CD4-positive, alpha-beta memory T cell (primary cell): Measurements from ENCODE around the gene PTMS. TPM values are rescaled to one million over a fixed set of nuclear protein-coding genes. Genes with fewer than 3 reads are reported as not detected.

ENCODE experiments used
- CTCF ChIA-PET: fragments of 350-600 bp; sonication (Branson Sonifier 250); formaldehyde crosslinking; loops from one replicate; lab custom pipeline; 2021; ENCODE audit warnings: inconsistent platforms; ENCODE audit not compliant: partially characterized antibody; lab: Charles Lee
- POLR2A ChIA-PET: fragments of 350-600 bp; sonication (Branson Sonifier 250); formaldehyde crosslinking; loops from one replicate; lab custom pipeline; 2021; ENCODE audit not compliant: partially characterized antibody; lab: Charles Lee
- DNase-seq, 5 donors: peaks; one replicate each; pipeline versions ENCODE4 v3.0.0 to v3.0.0-alpha.2; 2020 to 2022; ENCODE audit warnings: mixed read lengths in 1 of 5
- H3K27ac ChIP-seq: one replicate; pipeline ENCODE4 v1.7.0; 2013; ENCODE audit warnings: low read depth, low read length
- H3K27me3 ChIP-seq: 2 replicates; pipeline ENCODE4 v1.7.0; 2013; ENCODE audit warnings: mild to moderate bottlenecking, low read length, moderate library complexity; ENCODE audit not compliant: insufficient read depth
- H3K36me3 ChIP-seq: 2 replicates; pipeline ENCODE4 v1.7.0; 2013; ENCODE audit warnings: mild to moderate bottlenecking, low read length, moderate library complexity; ENCODE audit not compliant: insufficient read depth
- H3K4me1 ChIP-seq: 2 replicates; pipeline ENCODE4 v1.7.0; 2013; ENCODE audit warnings: mild to moderate bottlenecking, low read length, moderate library complexity; ENCODE audit not compliant: insufficient read depth
- H3K4me3 ChIP-seq, 2 donors: one replicate each; pipeline ENCODE4 v1.7.0; 2013; ENCODE audit warnings: low read length in 2 of 2, mild to moderate bottlenecking in 1 of 2
- H3K9me3 ChIP-seq, 2 donors: one replicate each; pipeline ENCODE4 v1.7.0; 2013; ENCODE audit warnings: low read length in 2 of 2, control low read depth in 1 of 2; ENCODE audit not compliant: control insufficient read depth in 1 of 2
- H3K27ac Mint-ChIP-seq, 7 donors: one replicate each; pipeline ENCODE4 v1.8.0; 2020 to 2021; ENCODE audit warnings: mixed read lengths in 7 of 7, mild to moderate bottlenecking in 6 of 7, inconsistent platforms in 3 of 7, moderate library complexity in 3 of 7
- H3K27me3 Mint-ChIP-seq, 2 donors: one replicate each; pipeline ENCODE4 v1.8.0; 2020 to 2021; ENCODE audit warnings: mixed read lengths in 2 of 2
- H3K36me3 Mint-ChIP-seq, 2 donors: one replicate each; pipeline ENCODE4 v1.8.0; 2020 to 2021; ENCODE audit warnings: mixed read lengths in 2 of 2, inconsistent platforms in 1 of 2, mild to moderate bottlenecking in 1 of 2
- H3K4me1 Mint-ChIP-seq, 4 donors: one replicate each; pipeline ENCODE4 v1.8.0; 2020 to 2021; ENCODE audit warnings: mixed read lengths in 4 of 4, mild to moderate bottlenecking in 1 of 4
- H3K4me3 Mint-ChIP-seq, 8 donors: one replicate each; pipeline ENCODE4 v1.8.0; 2020 to 2021; ENCODE audit warnings: mixed read lengths in 8 of 8, mild to moderate bottlenecking in 7 of 8, moderate library complexity in 6 of 8, inconsistent platforms in 3 of 8
- H3K9me3 Mint-ChIP-seq, 8 donors: one replicate each; pipeline ENCODE4 v1.8.0; 2020 to 2021; ENCODE audit warnings: mixed read lengths in 8 of 8, mild to moderate bottlenecking in 5 of 8, inconsistent platforms in 3 of 8, moderate library complexity in 1 of 8
- intact Hi-C: fragments of 100-400 bp; cut with micrococcal nuclease; formaldehyde crosslinking; loops from one replicate; pipeline ENCODE4 v1.15.1; 2023
- polyA plus RNA-seq, 2 donors: library from polyadenylated mRNA; unstranded; fragments of 300-500 nt; fragmentation: Illumina TruSeq; gene quantifications; one replicate each; pipeline ENCODE4 v1.2.3, GENCODE V29; 2021
- total RNA-seq, 2 experiments: library from RNA; stranded (reverse); gene quantifications; one replicate each; pipeline ENCODE4 v1.2.3, GENCODE V29; 2021

The PTMS gene
- total and polyA plus RNA-seq, 4 experiments from 2014 or later: 1.3 to 3.6 (median 2.4) TPM

GRCh38 chr12:6772726-6773589 is 6.8 kb downstream of the PTMS start:
- ChIA-PET CTCF (interaction anchor here (1.9 to 28.3 kb wide), 4 partner anchors 14 to 55 kb away, joined by 5 to 343 read pairs (median 184); partner anchors contain the start of genes CD4, GPR162, MLF2 and P3H3), POLR2A (interaction anchor here (0.7 to 5.4 kb wide), 5 partner anchors 7 to 165 kb away, joined by 4 to 44 read pairs (median 16); partner anchors contain the start of genes CD4, MLF2 and PTMS)
- no peaks in the 10 kb centered on the region for H3K36me3 Mint-ChIP-seq
- H3K9me3 ChIP-seq: no peaks in the 10 kb centered on the region
- intact Hi-C loops: no loop called here
- H3K4me3 Mint-ChIP-seq: peak overlapping the region; percentile 68 to 88 (median 75)
- H3K27ac Mint-ChIP-seq: peak overlapping the region in 5 of 7 donors; percentile 3 to 78 (median 27)
- peaks cover 43% of the 10 kb centered on the region for H3K4me1 ChIP-seq
- no peak for DNase-seq
- peaks cover 17% of the 10 kb centered on the region for H3K27me3 ChIP-seq
- peaks cover 0 to 2% (median 0%) of the 10 kb centered on the region in 8 donors for H3K9me3 Mint-ChIP-seq
- H3K27me3 Mint-ChIP-seq: peaks cover 9 to 41% of the 10 kb centered on the region in 2 donors
- H3K4me3 ChIP-seq: peak overlapping the region in 1 of 2 donors; percentile 17
- H3K4me1 Mint-ChIP-seq: peaks cover 21 to 60% (median 43%) of the 10 kb centered on the region in 4 donors
- no peaks in the 10 kb centered on the region for H3K36me3 ChIP-seq
- peak overlapping the region; percentile 18 for H3K27ac ChIP-seq

DNA sequence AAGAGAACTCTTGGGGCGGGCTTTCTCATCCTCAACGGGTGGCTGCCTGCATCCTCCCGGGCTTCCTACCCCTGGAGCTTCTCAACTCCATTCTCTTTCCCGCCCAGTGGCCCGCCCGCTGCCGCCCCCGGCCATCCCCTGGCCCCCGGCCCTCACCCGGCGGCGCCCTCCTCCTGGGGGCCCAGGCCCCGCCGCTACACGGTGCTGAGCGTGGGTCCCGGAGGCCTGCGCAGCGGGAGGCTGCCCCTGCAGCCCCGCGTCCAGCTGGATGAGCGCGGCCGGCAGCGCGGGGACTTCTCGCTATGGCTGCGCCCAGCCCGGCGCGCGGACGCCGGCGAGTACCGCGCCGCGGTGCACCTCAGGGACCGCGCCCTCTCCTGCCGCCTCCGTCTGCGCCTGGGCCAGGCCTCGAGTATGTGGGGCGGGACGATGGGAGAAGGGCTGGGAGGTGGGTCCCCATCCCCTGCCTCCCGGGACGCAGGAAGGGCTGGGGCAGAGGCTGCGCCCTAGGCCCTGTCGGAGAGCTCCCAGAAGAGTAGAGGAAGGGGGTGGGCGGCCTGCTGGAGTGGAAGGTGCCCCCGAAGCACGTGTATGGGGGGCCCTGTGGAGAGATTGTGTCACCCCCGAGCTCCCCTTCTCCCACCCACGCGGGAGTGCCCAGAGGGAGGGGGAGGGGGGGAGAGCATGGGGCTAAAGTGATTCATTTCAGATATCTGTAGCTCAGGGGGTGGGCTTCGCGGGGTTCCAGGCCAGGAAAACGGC is 7.6 kb downstream of the PTMS start:
- ChIA-PET POLR2A (interaction anchor here (1.3 to 5.4 kb wide), 10 partner anchors 8 to 99 kb away, joined by 4 to 44 read pairs (median 5); partner anchors contain the start of genes CD4, MLF2, P3H3 and PTMS), CTCF (interaction anchor here (0.7 to 28.3 kb wide), 7 partner anchors 8 to 227 kb away, joined by 3 to 343 read pairs (median 4); partner anchors contain the start of genes CD4, GPR162, MLF2 and P3H3)
- no peaks in the 10 kb centered on the region for H3K36me3 ChIP-seq
- intact Hi-C loops: no loop called here
- Mint-ChIP-seq H3K4me1 (peaks cover 26 to 62% (median 47%) of the 10 kb centered on the region in 4 donors), H3K36me3 (peaks cover 0 to 3% of the 10 kb centered on the region in 2 donors), H3K9me3 (peaks cover 0 to 5% (median 0%) of the 10 kb centered on the region in 8 donors), H3K4me3 (peak overlapping the region; percentile 61 to 94 (median 83)), H3K27ac (peak overlapping the region in 6 of 7 donors; percentile 64 to 95 (median 79)), H3K27me3 (peaks cover 8 to 41% of the 10 kb centered on the region in 2 donors)
- peaks cover 50% of the 10 kb centered on the region for H3K4me1 ChIP-seq
- H3K9me3 ChIP-seq: no peaks in the 10 kb centered on the region
- DNase-seq: no peak
- H3K27ac ChIP-seq: peak overlapping the region; percentile 18
- peak overlapping the region in 1 of 2 donors; percentile 17 for H3K4me3 ChIP-seq
- H3K27me3 ChIP-seq: peaks cover 17% of the 10 kb centered on the region

GRCh38 chr12:6774499-6775062 is 8.4 kb downstream of the PTMS start:
- H3K36me3 ChIP-seq: no peaks in the 10 kb centered on the region
- CTCF ChIA-PET: interaction anchor here (0.7 to 28.3 kb wide), 7 partner anchors 9 to 228 kb away, joined by 3 to 343 read pairs (median 4); partner anchors contain the start of genes CD4, GPR162, MLF2 and P3H3
- H3K4me3 ChIP-seq: peak overlapping the region in 1 of 2 donors; percentile 16
- H3K27me3 ChIP-seq: peaks cover 17% of the 10 kb centered on the region
- H3K36me3 Mint-ChIP-seq: peaks cover 0 to 3% of the 10 kb centered on the region in 2 donors
- peak overlapping the region; percentile 18 for H3K27ac ChIP-seq
- H3K4me1 ChIP-seq: peaks cover 54% of the 10 kb centered on the region
- intact Hi-C loops: no loop called here
- H3K4me1 Mint-ChIP-seq: peaks cover 30 to 70% (median 52%) of the 10 kb centered on the region in 4 donors
- DNase-seq: peak in 3 of 5 donors; percentile 35 to 70 (median 43)
- peaks cover 0 to 5% (median 0%) of the 10 kb centered on the region in 8 donors for H3K9me3 Mint-ChIP-seq
- no peaks in the 10 kb centered on the region for H3K9me3 ChIP-seq
- POLR2A ChIA-PET: interaction anchor here (1.3 to 5.4 kb wide), 11 partner anchors 8 to 98 kb away, joined by 4 to 44 read pairs (median 5); partner anchors contain the start of genes CD4, MLF2, P3H3 and PTMS
- peak overlapping the region; percentile 47 to 94 (median 81) for H3K4me3 Mint-ChIP-seq
- peak overlapping the region; percentile 68 to 95 (median 89) for H3K27ac Mint-ChIP-seq
- H3K27me3 Mint-ChIP-seq: peaks cover 8 to 36% of the 10 kb centered on the region in 2 donors

GRCh38 chr12:6775185-6776174 is 9.3 kb downstream of the PTMS start:
- Histone ChIP-seq H3K4me3 (no peak overlapping the region), H3K27me3 (peaks cover 17% of the 10 kb centered on the region), H3K9me3 (no peaks in the 10 kb centered on the region), H3K36me3 (no peaks in the 10 kb centered on the region), H3K27ac (peak overlapping the region; percentile 18), H3K4me1 (peaks cover 54% of the 10 kb centered on the region)
- ChIA-PET CTCF (interaction anchor here (1.9 to 28.3 kb wide), 6 partner anchors 9 to 53 kb away, joined by 5 to 343 read pairs (median 24); partner anchors contain the start of genes CD4, GPR162, MLF2 and P3H3), POLR2A (interaction anchor here (1.3 to 5.4 kb wide), 11 partner anchors 8 to 97 kb away, joined by 4 to 44 read pairs (median 5); partner anchors contain the start of genes CD4, MLF2, P3H3 and PTMS)
- H3K27ac Mint-ChIP-seq: peak overlapping the region; percentile 78 to 95 (median 89)
- H3K4me1 Mint-ChIP-seq: peaks cover 30 to 75% (median 56%) of the 10 kb centered on the region in 4 donors
- peaks cover 0 to 5% (median 0%) of the 10 kb centered on the region in 8 donors for H3K9me3 Mint-ChIP-seq
- H3K36me3 Mint-ChIP-seq: peaks cover 0 to 3% of the 10 kb centered on the region in 2 donors
- H3K27me3 Mint-ChIP-seq: peaks cover 8 to 36% of the 10 kb centered on the region in 2 donors
- intact Hi-C loops: no loop called here
- DNase-seq: no peak
- peak overlapping the region; percentile 10 to 94 (median 81) for H3K4me3 Mint-ChIP-seq

DNA sequence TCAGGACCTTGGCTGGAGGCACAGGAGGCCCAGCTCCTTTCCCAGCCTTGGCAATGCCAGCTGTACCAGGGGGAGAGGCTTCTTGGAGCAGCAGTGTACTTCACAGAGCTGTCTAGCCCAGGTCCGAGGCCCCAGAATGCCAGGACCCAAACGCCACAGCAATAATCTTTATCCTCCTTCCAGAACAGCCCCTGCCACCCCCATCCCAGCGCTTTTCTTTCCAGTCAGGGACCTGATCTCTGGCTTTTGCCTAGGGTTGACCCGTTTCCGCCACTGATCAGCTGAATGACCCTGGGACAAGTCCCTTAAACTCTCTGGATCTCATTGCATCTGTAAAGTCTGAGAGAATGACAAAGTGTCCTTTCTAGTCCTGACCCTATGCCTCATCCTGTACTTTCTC is 11.2 kb downstream of the PTMS start:
- no peaks in the 10 kb centered on the region for H3K9me3 ChIP-seq
- H3K27ac ChIP-seq: no peak overlapping the region
- peaks cover 6 to 25% of the 10 kb centered on the region in 2 donors for H3K27me3 Mint-ChIP-seq
- peaks cover 0 to 3% (median 0%) of the 10 kb centered on the region in 8 donors for H3K9me3 Mint-ChIP-seq
- ChIA-PET CTCF (interaction anchor here (1.1 to 28.3 kb wide), 7 partner anchors 9 to 175 kb away, joined by 3 to 343 read pairs (median 19); partner anchors contain the start of genes CD4, GPR162, MLF2 and P3H3), POLR2A (interaction anchor here (1.0 to 3.5 kb wide), 4 partner anchors 11 to 24 kb away, joined by 3 to 22 read pairs (median 12); partner anchors contain the start of genes CD4, MLF2 and PTMS)
- H3K4me1 ChIP-seq: peaks cover 39% of the 10 kb centered on the region
- H3K36me3 ChIP-seq: no peaks in the 10 kb centered on the region
- intact Hi-C loops: no loop called here
- peaks cover 17% of the 10 kb centered on the region for H3K27me3 ChIP-seq
- H3K27ac Mint-ChIP-seq: peak overlapping the region in 4 of 7 donors; percentile 7 to 40 (median 23)
- H3K36me3 Mint-ChIP-seq: peaks cover 0 to 3% of the 10 kb centered on the region in 2 donors
- no peak for DNase-seq
- peaks cover 22 to 65% (median 45%) of the 10 kb centered on the region in 4 donors for H3K4me1 Mint-ChIP-seq
- H3K4me3 Mint-ChIP-seq: no peak overlapping the region
- no peak overlapping the region for H3K4me3 ChIP-seq
